HL-60 (cell line): ENCODE measurements around the gene SEBOX.

Experiments
- DNase-seq, 2 experiments: peaks; one replicate each; pipeline ENCODE4 v3.0.0-alpha.2; 2010 to 2020; ENCODE audit warnings: low read depth in 1 of 2, low spot score in 1 of 2
- H3K27ac ChIP-seq: fragments of 250-450 bp; sonication (Bioruptor Pico); replicated peaks from 2 replicates; pipeline ENCODE4 v1.5.1; 2020; ENCODE audit warnings: mild to moderate bottlenecking, moderate library complexity
- H3K27me3 ChIP-seq: fragments of 250-450 bp; sonication (Bioruptor Pico); 2 replicates; pipeline ENCODE4 v1.5.1; 2021; ENCODE audit warnings: mild to moderate bottlenecking, moderate library complexity; ENCODE audit not compliant: insufficient read depth, poor library complexity, severe bottlenecking
- H3K4me3 ChIP-seq: replicated peaks from 2 replicates; pipeline ENCODE4 v1.5.1; 2011; ENCODE audit warnings: mild to moderate bottlenecking, control low read depth, low read length; ENCODE audit not compliant: insufficient read depth
- CTCF ChIP-seq: IDR thresholded peaks from one replicate; pipeline ENCODE4 v1.5.1; 2011; ENCODE audit warnings: low read length, control low read depth, inconsistent platforms; ENCODE audit not compliant: insufficient read depth
- GABPA ChIP-seq: IDR thresholded peaks from 2 replicates; pipeline ENCODE4 v1.6.1; 2012; ENCODE audit warnings: low read depth
- POLR2AphosphoS5 ChIP-seq: IDR thresholded peaks from 2 replicates; pipeline ENCODE4 v1.6.1; 2012; ENCODE audit warnings: low read depth
- REST ChIP-seq: IDR thresholded peaks from 2 replicates; pipeline ENCODE4 v1.6.1; 2012; ENCODE audit warnings: low read depth; ENCODE audit not compliant: insufficient replicate concordance
- SPI1 ChIP-seq: IDR thresholded peaks from 2 replicates; pipeline ENCODE4 v1.6.1; 2012; ENCODE audit warnings: low read depth, mild to moderate bottlenecking, borderline replicate concordance

SEBOX gene

GRCh38 chr17:28394337-28395116 lies 29.5 kb upstream of the SEBOX start:
- TF ChIP-seq CTCF (no peak), POLR2AphosphoS5 (no peak), SPI1 (no peak), REST (no peak), GABPA (no peak)
- H3K4me3 ChIP-seq: no peak overlapping the region
- no peak for DNase-seq
- H3K27ac ChIP-seq: no peak overlapping the region
- no peaks in the 10 kb centered on the region for H3K27me3 ChIP-seq

GRCh38 chr17:28392491-28392890 lies 27.5 kb upstream of the SEBOX start:
- TF ChIP-seq GABPA: no peak
- no peaks in the 10 kb centered on the region for H3K27me3 ChIP-seq
- H3K4me3 ChIP-seq: no peak overlapping the region
- no peak overlapping the region for H3K27ac ChIP-seq
- DNase-seq: no peak

- TF ChIP-seq GABPA (no peak), CTCF (no peak), POLR2AphosphoS5 (no peak), REST (no peak), SPI1 (no peak)
- H3K4me3 ChIP-seq: no peak overlapping the region
- H3K27me3 ChIP-seq: no peaks in the 10 kb centered on the region
- DNase-seq: no peak
- H3K27ac ChIP-seq: no peak overlapping the region
These were observed 26.4 kb upstream of the SEBOX start for GRCh38 chr17:28391401-28391800.

- DNase-seq: no peak
- Histone ChIP-seq H3K4me3 (no peak overlapping the region), H3K27ac (no peak overlapping the region), H3K27me3 (no peaks in the 10 kb centered on the region)
- TF ChIP-seq REST: no peak
- TF ChIP-seq POLR2AphosphoS5: no peak
- TF ChIP-seq GABPA: no peak
- TF ChIP-seq SPI1: no peak
- TF ChIP-seq CTCF: no peak
These were observed 26.0 kb upstream of the SEBOX start for GRCh38 chr17:28390984-28391383.
